Measurements from ENCODE around the gene PTCD3.

PTCD3 gene

GRCh38 chr2:86068648-86069047 is 37.4 kb upstream of the PTCD3 start:
- TF ChIP-seq TAF1 (IDR thresholded peaks at IDR 0.05; ENCODE audit: borderline replicate concordance, insufficient read depth, low read length) (no peak), POLR2AphosphoS5 (IDR thresholded peaks at IDR 0.05; ENCODE audit: low read depth, low read length) (no peak), REST (IDR thresholded peaks at IDR 0.05; ENCODE audit: insufficient read depth in 1 of 2, low read depth in 2 of 2, low read length in 2 of 2) (no peak), FOXP2 (optimal IDR thresholded peaks at IDR 0.05; ENCODE audit: borderline replicate concordance, extremely low read depth, extremely low read length, insufficient read depth) (no peak), SIN3A (IDR thresholded peaks at IDR 0.05; ENCODE audit: borderline replicate concordance, insufficient read depth, low read length) (no peak)

- TF ChIP-seq SIN3A (IDR thresholded peaks at IDR 0.05; ENCODE audit: borderline replicate concordance, insufficient read depth, low read length) (no peak), POLR2AphosphoS5 (IDR thresholded peaks at IDR 0.05; ENCODE audit: low read depth, low read length) (no peak), REST (IDR thresholded peaks at IDR 0.05; ENCODE audit: insufficient read depth in 1 of 2, low read depth in 2 of 2, low read length in 2 of 2) (no peak), FOXP2 (optimal IDR thresholded peaks at IDR 0.05; ENCODE audit: borderline replicate concordance, extremely low read depth, extremely low read length, insufficient read depth) (no peak), TAF1 (IDR thresholded peaks at IDR 0.05; ENCODE audit: borderline replicate concordance, insufficient read depth, low read length) (no peak)
Measured at GRCh38 chr2:86069091-86069685, 36.8 kb upstream of the PTCD3 start.

- TF ChIP-seq POLR2AphosphoS5 (IDR thresholded peaks at IDR 0.05; ENCODE audit: low read depth, low read length) (no peak), TAF1 (IDR thresholded peaks at IDR 0.05; ENCODE audit: borderline replicate concordance, insufficient read depth, low read length) (no peak), SIN3A (IDR thresholded peaks at IDR 0.05; ENCODE audit: borderline replicate concordance, insufficient read depth, low read length) (no peak), FOXP2 (optimal IDR thresholded peaks at IDR 0.05; ENCODE audit: borderline replicate concordance, extremely low read depth, extremely low read length, insufficient read depth) (no peak)
Measured at GRCh38 chr2:86069783-86070339, 36.2 kb upstream of the PTCD3 start.

GRCh38 chr2:86070868-86071267 is 35.2 kb upstream of the PTCD3 start:
- TF ChIP-seq POLR2AphosphoS5 (IDR thresholded peaks at IDR 0.05; ENCODE audit: low read depth, low read length), result no peak
- TF ChIP-seq SIN3A (IDR thresholded peaks at IDR 0.05; ENCODE audit: borderline replicate concordance, insufficient read depth, low read length), result no peak
- no peak for TF ChIP-seq FOXP2 (optimal IDR thresholded peaks at IDR 0.05; ENCODE audit: borderline replicate concordance, extremely low read depth, extremely low read length, insufficient read depth)
- no peak for TF ChIP-seq REST (IDR thresholded peaks at IDR 0.05; ENCODE audit: insufficient read depth in 1 of 2, low read depth in 2 of 2, low read length in 2 of 2)
- TF ChIP-seq TAF1 (IDR thresholded peaks at IDR 0.05; ENCODE audit: borderline replicate concordance, insufficient read depth, low read length), result no peak

GRCh38 chr2:86072271-86072858 is 33.7 kb upstream of the PTCD3 start:
- TF ChIP-seq SIN3A (IDR thresholded peaks at IDR 0.05; ENCODE audit: borderline replicate concordance, insufficient read depth, low read length) (no peak), FOXP2 (optimal IDR thresholded peaks at IDR 0.05; ENCODE audit: borderline replicate concordance, extremely low read depth, extremely low read length, insufficient read depth) (no peak), POLR2AphosphoS5 (IDR thresholded peaks at IDR 0.05; ENCODE audit: low read depth, low read length) (no peak), TAF1 (IDR thresholded peaks at IDR 0.05; ENCODE audit: borderline replicate concordance, insufficient read depth, low read length) (no peak), REST (IDR thresholded peaks at IDR 0.05; ENCODE audit: insufficient read depth in 1 of 2, low read depth in 2 of 2, low read length in 2 of 2) (no peak)
